Lower leg skin (tissue), 4 donors: ENCODE data around the gene MTHFD1. TPM values are rescaled to one million over a fixed set of nuclear protein-coding genes. Genes with fewer than 3 reads are reported as not detected.

Experiments
- DNase-seq, 2 donors: peaks; one replicate each; pipeline ENCODE4 v3.0.0-alpha.2; 2019; ENCODE audit warnings: low spot score in 2 of 2
- H3K4me3 ChIP-seq: fragments of 200-600 bp; sonication (generic); 2 replicates; pipeline ENCODE4 v1.5.1; 2017; ENCODE audit warnings: mild to moderate bottlenecking, low read depth; ENCODE audit not compliant: poor library complexity, severe bottlenecking
- CTCF ChIP-seq, 3 donors: fragments of 450-650 bp; IDR thresholded peaks; one replicate each; pipeline ENCODE4 v1.5.1; 2016; ENCODE audit warnings: antibody characterized with exemption in 3 of 3, mild to moderate bottlenecking in 3 of 3, moderate library complexity in 2 of 3
- POLR2A ChIP-seq, 2 donors: fragments of 450-650 bp; IDR thresholded peaks; one replicate each; pipeline ENCODE4 v1.6.1; 2016 to 2017; ENCODE audit warnings: antibody characterized with exemption in 2 of 2, mild to moderate bottlenecking in 1 of 2, moderate library complexity in 1 of 2
- WGBS, 2 donors: methylation state at CpG; one replicate each; pipeline ENCODE4 v1.1.5; 2018; 5-methylcytosine and 5-hydroxymethylcytosine counted together
- intact Hi-C: fragments of 100-400 bp; cut with DNase I; formaldehyde crosslinking; loops from one replicate; pipeline ENCODE4 v1.15.0; 2023; ENCODE audit warnings: low total_unique reads
- total RNA-seq, 4 donors: library from RNA; depleted of rRNA; stranded (reverse); fragments of >200 nt; gene quantifications; one replicate each; pipeline ENCODE4 v1.1.0, GENCODE V29; 2016

MTHFD1 gene
- total RNA-seq, 4 donors from 2014 or later: 26.3 to 28.7 (median 27.9) TPM

- 66 to 82% methylated on average over 6 of the region's 6 CpGs for WGBS, 2 donors
- intact Hi-C loops: no loop called here
- H3K4me3 ChIP-seq: no peak overlapping the region
- DNase-seq: no peak
- no peak for TF ChIP-seq POLR2A (IDR thresholded peaks at IDR 0.05)
- no peak for TF ChIP-seq CTCF (IDR thresholded peaks at IDR 0.05)
Observed at GRCh38 chr14:64400829-64401459, 12.8 kb downstream of the MTHFD1 start.

GRCh38 chr14:64401949-64402348 lies 13.8 kb downstream of the MTHFD1 start:
- DNase-seq: no peak
- 82 to 85% methylated on average over 1 of the region's 1 CpG for WGBS, 2 donors
- TF ChIP-seq CTCF (IDR thresholded peaks at IDR 0.05) (no peak), POLR2A (IDR thresholded peaks at IDR 0.05) (no peak)
- H3K4me3 ChIP-seq: no peak overlapping the region
- intact Hi-C loops: no loop called here

- intact Hi-C loops: no loop called here
- no peak overlapping the region for H3K4me3 ChIP-seq
- TF ChIP-seq POLR2A (IDR thresholded peaks at IDR 0.05): no peak
- TF ChIP-seq CTCF (IDR thresholded peaks at IDR 0.05): no peak
- 94 to 98% methylated on average over 4 of the region's 4 CpGs for WGBS, 2 donors
- DNase-seq: no peak
Observed at GRCh38 chr14:64405295-64405694, 17.1 kb downstream of the MTHFD1 start.

- DNase-seq: no peak
- WGBS, 2 donors: 94 to 98% methylated on average over 2 of the region's 2 CpGs
- H3K4me3 ChIP-seq: no peak overlapping the region
- intact Hi-C loops: no loop called here
- no peak for TF ChIP-seq CTCF (IDR thresholded peaks at IDR 0.05)
- no peak for TF ChIP-seq POLR2A (IDR thresholded peaks at IDR 0.05)
Observed at GRCh38 chr14:64407329-64407728, 19.2 kb downstream of the MTHFD1 start.

GRCh38 chr14:64409126-64409920 lies 21.2 kb downstream of the MTHFD1 start:
- WGBS, 2 donors: 87 to 90% methylated on average over 7 of the region's 7 CpGs
- TF ChIP-seq CTCF (IDR thresholded peaks at IDR 0.05): no peak
- TF ChIP-seq POLR2A (IDR thresholded peaks at IDR 0.05): no peak
- H3K4me3 ChIP-seq: no peak overlapping the region
- DNase-seq: no peak
- intact Hi-C loops: no loop called here
